Small intestine (tissue), 7 donors: ENCODE measurements around the gene MEPCE. TPM values are rescaled to one million over a fixed set of nuclear protein-coding genes. Genes with fewer than 3 reads are reported as not detected.
"Not testable (repeated sequence)": the region's sequence is repeated elsewhere in the genome, so short reads cannot be mapped to it uniquely, and the experiment has no call there.

ENCODE experiments used
- DNase-seq, 2 donors: peaks; one replicate each; pipeline versions ENCODE4 v3.0.0 to v3.0.0-alpha.2; 2013
- FAIRE-seq: peaks from 2 replicates; lab custom pipeline; 2012; peaks lifted over from hg19 to GRCh38; lab: Jason Lieb, UNC
- H3K27ac ChIP-seq, 3 donors: one replicate each; pipeline ENCODE4 v1.5.1; 2013; ENCODE audit warnings: low read length in 2 of 3, mild to moderate bottlenecking in 2 of 3, control low read depth in 1 of 3, inconsistent platforms in 1 of 3, low read depth in 1 of 3, moderate library complexity in 1 of 3
- H3K27me3 ChIP-seq, 3 donors: one replicate each; pipeline ENCODE4 v1.6.1; 2013; ENCODE audit warnings: low read length in 3 of 3, inconsistent platforms in 1 of 3; ENCODE audit not compliant: control insufficient read depth in 3 of 3, insufficient read depth in 3 of 3
- H3K36me3 ChIP-seq, 3 donors: one replicate each; pipeline ENCODE4 v1.6.1; 2013; ENCODE audit warnings: low read length in 3 of 3, inconsistent platforms in 1 of 3, low read depth in 1 of 3, mild to moderate bottlenecking in 1 of 3, moderate library complexity in 1 of 3; ENCODE audit not compliant: control insufficient read depth in 3 of 3, insufficient read depth in 2 of 3
- H3K4me1 ChIP-seq, 3 donors: one replicate each; pipeline ENCODE4 v1.6.1; 2013; ENCODE audit warnings: low read length in 2 of 3, inconsistent platforms in 1 of 3, low read depth in 1 of 3, mild to moderate bottlenecking in 1 of 3, moderate library complexity in 1 of 3; ENCODE audit not compliant: control insufficient read depth in 3 of 3, insufficient read depth in 2 of 3
- H3K4me3 ChIP-seq, 3 donors: one replicate each; pipeline ENCODE4 v1.5.1; 2013; ENCODE audit warnings: low read length in 3 of 3, control low read depth in 1 of 3, inconsistent platforms in 1 of 3, low read depth in 1 of 3, mild to moderate bottlenecking in 1 of 3, moderate library complexity in 1 of 3
- H3K9me3 ChIP-seq, 2 donors: one replicate each; pipeline ENCODE4 v1.6.1; 2013; ENCODE audit warnings: low read depth in 1 of 2, low read length in 1 of 2; ENCODE audit not compliant: control insufficient read depth in 2 of 2, insufficient read depth in 1 of 2
- WGBS, 3 donors: extraction: QIAGEN DNeasy Blood & Tissue Kit; methylation state at CpG; one replicate each; pipeline ENCODE4 v1.1.7; 2013; 5-methylcytosine and 5-hydroxymethylcytosine counted together
- polyA plus RNA-seq, 4 donors: library from polyadenylated mRNA; stranded (reverse) in 3 of 4; unstranded in 1 of 4; fragments of 200-250 nt in 3 of 4; fragments of 120-200 nt in 1 of 4; gene quantifications; one replicate each; pipeline versions ENCODE4 v1.2.1 to v1.2.3, GENCODE V29; 2013
- donor health status: healthy with polysubstance abuse.
- donor health status: control.
- donor health status: control.
- donor health status: Bipolar disorder and iron deficiency.
- donor health status: healthy.

The MEPCE gene
- polyA plus RNA-seq, 4 donors: 26.8 to 41.1 (median 30.7) TPM

- 88 to 93% (median 89%) methylated on average over 11 of the region's 11 CpGs for WGBS, 3 donors
- DNase-seq (no peak), FAIRE-seq (no peak)
- Histone ChIP-seq H3K4me3 (no peak overlapping the region), H3K27me3 (no peaks in the 10 kb centered on the region), H3K4me1 (peaks cover 0 to 25% (median 0%) of the 10 kb centered on the region in 3 donors), H3K27ac (no peak overlapping the region), H3K9me3 (no peaks in the 10 kb centered on the region), H3K36me3 (peaks cover 0 to 5% (median 0%) of the 10 kb centered on the region in 3 donors)
Observed at GRCh38 chr7:100441641-100442535, 12.3 kb downstream of the MEPCE start.

- H3K4me3 ChIP-seq: no peak overlapping the region
- H3K27me3 ChIP-seq: no peaks in the 10 kb centered on the region
- H3K27ac ChIP-seq: peak overlapping the region in 2 of 3 donors; percentile 55 to 86
- H3K36me3 ChIP-seq: peaks cover 0 to 5% (median 0%) of the 10 kb centered on the region in 3 donors
- 88 to 90% (median 88%) methylated on average over 9 of the region's 9 CpGs for WGBS, 3 donors
- DNase-seq (peak in 1 of 2 donors; percentile 34), FAIRE-seq (no peak)
- no peaks in the 10 kb centered on the region for H3K9me3 ChIP-seq
- H3K4me1 ChIP-seq: peaks cover 0 to 25% (median 0%) of the 10 kb centered on the region in 3 donors
Observed at GRCh38 chr7:100443096-100443840, 13.6 kb downstream of the MEPCE start.

- H3K9me3 ChIP-seq: no peaks in the 10 kb centered on the region
- peak overlapping the region; percentile 55 to 86 (median 72) for H3K27ac ChIP-seq
- peaks cover 0 to 5% (median 0%) of the 10 kb centered on the region in 3 donors for H3K36me3 ChIP-seq
- peaks cover 0 to 25% (median 0%) of the 10 kb centered on the region in 3 donors for H3K4me1 ChIP-seq
- no peak overlapping the region for H3K4me3 ChIP-seq
- DNase-seq (peak; percentile 75 to 92), FAIRE-seq (no peak)
- H3K27me3 ChIP-seq: no peaks in the 10 kb centered on the region
- WGBS, 3 donors: 37 to 41% (median 38%) methylated on average over 14 of the region's 14 CpGs
Observed at GRCh38 chr7:100444311-100445278, 15.0 kb downstream of the MEPCE start.

GRCh38 chr7:100446040-100446439, 16.4 kb downstream of the MEPCE start:
- Histone ChIP-seq H3K27ac (no peak overlapping the region), H3K27me3 (no peaks in the 10 kb centered on the region), H3K4me3 (no peak overlapping the region), H3K4me1 (peaks cover 0 to 35% (median 0%) of the 10 kb centered on the region in 3 donors), H3K9me3 (no peaks in the 10 kb centered on the region), H3K36me3 (peaks cover 0 to 5% (median 0%) of the 10 kb centered on the region in 3 donors)
- FAIRE-seq (no peak), DNase-seq (no peak)
- WGBS, 3 donors: 77 to 80% (median 77%) methylated on average over 2 of the region's 2 CpGs

GRCh38 chr7:100447363-100447762, 17.7 kb downstream of the MEPCE start:
- not testable (repeated sequence) for H3K9me3 ChIP-seq, H3K4me3 ChIP-seq, DNase-seq, H3K27ac ChIP-seq, H3K27me3 ChIP-seq, H3K36me3 ChIP-seq, FAIRE-seq
- H3K4me1 ChIP-seq: peaks cover 0 to 35% (median 0%) of the 10 kb centered on the region in 3 donors
- WGBS, 3 donors: 96 to 98% (median 97%) methylated on average over 8 of the region's 8 CpGs

GRCh38 chr7:100449190-100449795, 19.7 kb downstream of the MEPCE start:
- Histone ChIP-seq H3K4me1 (peaks cover 0 to 26% (median 0%) of the 10 kb centered on the region in 3 donors), H3K4me3 (peak overlapping the region in 1 of 3 donors; percentile 71), H3K36me3 (no peaks in the 10 kb centered on the region), H3K27me3 (no peaks in the 10 kb centered on the region), H3K27ac (no peak overlapping the region), H3K9me3 (no peaks in the 10 kb centered on the region)
- 67 to 80% (median 69%) methylated on average over 13 of the region's 13 CpGs for WGBS, 3 donors
- FAIRE-seq (no peak), DNase-seq (no peak)

GRCh38 chr7:100452513-100452912, 22.9 kb downstream of the MEPCE start:
- Histone ChIP-seq H3K4me3 (no peak overlapping the region), H3K36me3 (peaks cover 0 to 9% (median 0%) of the 10 kb centered on the region in 3 donors), H3K27ac (no peak overlapping the region), H3K9me3 (no peaks in the 10 kb centered on the region), H3K4me1 (peaks cover 0 to 10% (median 0%) of the 10 kb centered on the region in 3 donors), H3K27me3 (no peaks in the 10 kb centered on the region)
- no peak for FAIRE-seq
- no peak for DNase-seq
- 91 to 95% (median 92%) methylated on average over 3 of the region's 3 CpGs for WGBS, 3 donors
